NCI-H2227 (cell line): ENCODE data around the gene POTEI.
A peak's percentile ranks its signal among the peaks of the same experiment; 100 is the strongest.
"Not testable (repeated sequence)": the region's sequence is repeated elsewhere in the genome, so short reads cannot be mapped to it uniquely, and the experiment has no call there.

Experiments used
- DNase-seq: peaks from one replicate; lab custom pipeline; 2025; ENCODE audit not compliant: unreplicated experiment; lab: John Stamatoyannopoulos, UW

Gene POTEI

GRCh38 chr2:130491073-130491472 lies 18.1 kb downstream of the POTEI start:
- DNase-seq, result not testable (repeated sequence)

- not testable (repeated sequence) for DNase-seq
Measured at GRCh38 chr2:130455413-130455812, 53.7 kb downstream of the POTEI start.

DNA sequence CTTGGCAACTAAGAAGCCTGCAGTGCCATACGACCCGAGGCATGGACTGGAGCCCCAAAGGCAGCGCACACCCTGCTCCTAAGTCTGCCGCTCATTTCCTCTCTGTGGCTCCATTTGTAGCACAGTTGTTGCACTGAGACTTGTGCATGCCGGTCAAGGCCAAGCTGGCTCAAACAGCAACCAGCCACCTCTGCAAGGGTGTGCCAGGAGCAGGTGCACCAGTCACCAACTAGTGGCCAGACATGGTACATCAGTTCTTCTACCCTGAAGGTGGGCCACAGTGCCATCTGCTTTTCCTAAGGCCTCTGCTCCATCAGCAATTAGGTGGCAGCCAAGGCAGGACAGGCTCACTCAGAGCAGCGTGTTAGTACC lies 54.4 kb downstream of the POTEI start:
- DNase-seq, result not testable (repeated sequence)

DNA sequence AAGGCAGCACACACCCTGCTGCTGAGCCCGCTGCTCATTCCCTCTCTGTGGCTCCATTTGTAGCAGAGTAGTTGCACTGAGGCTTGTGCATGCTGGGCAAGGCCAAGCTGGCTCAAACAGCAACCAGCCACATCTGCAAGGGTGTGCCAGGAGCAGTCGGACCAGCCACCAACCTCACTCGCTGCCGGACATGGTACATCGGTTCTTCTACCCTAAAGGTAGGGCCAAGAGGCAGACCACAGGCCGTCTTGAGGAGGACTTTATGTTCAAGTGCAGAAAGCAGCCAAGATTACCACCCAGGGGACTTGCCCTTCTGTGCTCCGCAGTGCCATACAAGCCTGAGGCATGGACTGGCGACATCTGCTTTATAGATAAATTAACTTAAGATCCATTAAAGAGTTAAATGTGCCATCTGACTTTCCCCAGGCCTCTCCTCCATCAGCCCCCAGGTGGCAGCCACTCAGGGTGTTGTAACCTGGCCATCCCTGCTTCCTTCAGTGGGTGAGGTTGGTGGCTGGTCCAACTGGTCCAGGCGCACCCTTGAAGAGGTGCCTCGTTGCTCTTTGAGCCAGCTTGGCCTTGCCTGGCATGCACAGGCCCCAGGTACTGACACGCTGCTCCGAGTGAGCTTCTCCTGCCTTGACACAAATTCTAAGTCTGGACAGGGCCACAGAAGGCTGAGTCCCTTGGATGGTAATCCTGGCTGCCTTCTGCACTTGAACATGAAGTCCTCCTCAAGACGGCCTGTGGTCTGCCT lies 55.0 kb downstream of the POTEI start:
- DNase-seq, result not testable (repeated sequence)

DNA sequence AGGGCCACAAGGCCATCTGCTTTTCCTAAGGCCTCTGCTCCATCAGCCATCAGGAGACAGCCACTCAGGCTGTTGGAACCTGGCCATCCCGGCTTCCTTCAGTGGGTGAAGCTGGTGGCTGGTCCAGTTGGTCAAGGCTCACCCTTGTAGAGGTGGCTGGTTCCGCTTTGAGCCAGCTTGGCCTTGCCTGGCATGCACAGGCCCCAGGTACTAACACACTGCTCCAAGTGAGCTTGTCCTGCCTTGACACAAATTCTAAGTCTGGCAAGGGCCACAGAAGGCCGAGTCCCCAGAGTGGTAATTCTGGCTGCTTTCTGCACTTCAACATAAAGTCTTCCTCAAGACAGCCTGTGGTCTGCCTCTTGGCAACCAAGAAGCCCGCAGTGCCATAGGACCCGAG lies 56.2 kb downstream of the POTEI start:
- not testable (repeated sequence) for DNase-seq

GRCh38 chr2:130451823-130452222 lies 57.3 kb downstream of the POTEI start:
- DNase-seq, result not testable (repeated sequence)

- not testable (repeated sequence) for DNase-seq
Measured at GRCh38 chr2:130451278-130451677, 57.9 kb downstream of the POTEI start.

DNA sequence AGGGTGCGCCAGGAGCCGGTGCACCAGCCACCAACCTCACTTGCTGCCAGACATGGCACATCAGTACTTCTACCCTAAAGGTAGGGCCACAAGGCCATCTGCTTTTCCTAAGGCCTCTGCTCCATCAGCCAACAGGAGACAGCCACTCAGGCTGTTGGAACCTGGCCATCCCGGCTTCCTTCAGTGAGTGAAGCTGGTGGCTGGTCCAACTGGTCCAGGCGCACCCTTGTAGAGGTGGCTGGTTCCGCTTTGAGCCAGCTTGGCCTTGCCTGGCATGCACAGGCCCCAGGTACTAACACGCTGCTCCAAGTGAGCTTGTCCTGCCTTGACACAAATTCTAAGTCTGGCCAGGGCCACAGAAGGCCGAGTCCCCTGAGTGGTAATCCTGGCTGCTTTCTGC lies 58.8 kb downstream of the POTEI start:
- DNase-seq, result not testable (repeated sequence)

DNA sequence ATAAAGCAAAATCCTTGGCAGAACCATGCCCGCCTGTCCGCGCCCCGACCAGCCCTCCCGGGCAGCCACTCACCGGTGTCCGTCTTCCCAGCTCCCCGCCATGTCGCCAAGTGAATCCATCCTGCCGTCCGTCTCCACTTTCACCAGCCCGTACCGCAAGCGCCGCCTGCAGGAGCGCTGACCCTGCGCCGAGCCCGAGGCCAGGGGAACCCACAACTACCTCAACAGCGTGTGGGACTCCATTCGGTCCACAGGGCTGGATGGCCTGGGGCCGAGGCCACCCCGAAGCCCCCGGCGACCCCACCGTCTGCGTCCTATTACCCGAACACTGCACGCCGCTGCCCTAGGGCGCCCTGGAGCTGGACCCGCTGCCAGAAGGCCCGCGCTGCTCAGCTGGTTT lies 81.5 kb downstream of the POTEI start:
- DNase-seq, result peak; percentile 1

GRCh38 chr2:130418845-130419244 lies 90.3 kb downstream of the POTEI start:
- not testable (repeated sequence) for DNase-seq

GRCh38 chr2:130416693-130417092 lies 92.4 kb downstream of the POTEI start:
- not testable (repeated sequence) for DNase-seq
